Activated CD8-positive, alpha-beta memory T cell treated with anti-CD3 and anti-CD28 coated beads, Interleukin-2, amount 10 ng/mL, durations not matched to agents 7 days and 5 days (primary cell): ENCODE measurements around the gene PTPRN2. TPM values are rescaled to one million over a fixed set of nuclear protein-coding genes. Genes with fewer than 3 reads are reported as not detected.
"Not testable (repeated sequence)": the region's sequence is repeated elsewhere in the genome, so short reads cannot be mapped to it uniquely, and the experiment has no call there.

ENCODE experiments used
- ATAC-seq: fragments of 150-1000 bp; cut with Tn5 transposase; one replicate; pipeline ENCODE4 v1.10.0; 2021; ENCODE audit warnings: moderate library complexity
- CTCF ChIA-PET: fragments of 350-600 bp; sonication (Branson Sonifier 250); formaldehyde crosslinking; loops from one replicate; lab custom pipeline; 2021; ENCODE audit warnings: antibody characterized with exemption; lab: Charles Lee
- DNase-seq: peaks from one replicate; pipeline ENCODE4 v3.0.0-alpha.2; 2020
- H3K27ac Mint-ChIP-seq: one replicate; pipeline ENCODE4 v1.8.0; 2021; ENCODE audit warnings: mild to moderate bottlenecking, mixed read lengths
- H3K27me3 Mint-ChIP-seq: one replicate; pipeline ENCODE4 v1.8.0; 2021; ENCODE audit warnings: mixed read lengths
- H3K36me3 Mint-ChIP-seq: one replicate; pipeline ENCODE4 v1.8.0; 2021; ENCODE audit warnings: mild to moderate bottlenecking, mixed read lengths
- H3K4me1 Mint-ChIP-seq: one replicate; pipeline ENCODE4 v1.8.0; 2021; ENCODE audit warnings: mixed read lengths
- H3K4me3 Mint-ChIP-seq: one replicate; pipeline ENCODE4 v1.8.0; 2021; ENCODE audit warnings: mild to moderate bottlenecking, moderate library complexity, mixed read lengths
- H3K9me3 Mint-ChIP-seq: one replicate; pipeline ENCODE4 v1.8.0; 2022; ENCODE audit warnings: low read depth, mixed read lengths
- total RNA-seq, 2 experiments: library from RNA; stranded (reverse); gene quantifications; one replicate each; pipeline ENCODE4 v1.2.3, GENCODE V29; 2021

PTPRN2 gene
- total RNA-seq, 2 experiments from 2014 or later: 3.2 to 5.7 TPM

DNA sequence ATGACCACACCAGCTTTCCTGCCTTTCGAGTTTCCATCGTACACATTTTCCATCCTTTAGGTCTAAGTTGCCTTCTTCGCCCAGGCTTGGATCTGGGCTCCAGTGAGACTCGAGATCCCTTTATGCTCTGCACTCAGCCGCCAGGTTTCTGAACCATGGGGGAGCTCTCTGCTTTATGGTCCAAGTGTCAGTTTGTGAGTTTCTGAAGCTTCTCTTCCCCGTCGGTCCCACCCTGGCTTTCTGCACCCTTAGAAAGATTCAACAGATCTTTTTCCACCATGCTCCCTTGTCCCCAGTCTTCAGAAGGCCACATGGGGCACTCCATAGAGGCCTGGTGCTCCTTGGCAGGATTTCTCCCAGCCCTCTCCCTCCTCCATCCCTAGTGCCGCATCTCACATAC lies 402.0 kb downstream of the PTPRN2 start:
- CTCF ChIA-PET: no interaction called here
- Mint-ChIP-seq H3K27ac (no peak overlapping the region), H3K9me3 (peaks cover 6% of the 10 kb centered on the region), H3K27me3 (no peaks in the 10 kb centered on the region), H3K4me1 (no peaks in the 10 kb centered on the region), H3K4me3 (no peak overlapping the region), H3K36me3 (no peaks in the 10 kb centered on the region)
- ATAC-seq (no peak), DNase-seq (no peak)

DNA sequence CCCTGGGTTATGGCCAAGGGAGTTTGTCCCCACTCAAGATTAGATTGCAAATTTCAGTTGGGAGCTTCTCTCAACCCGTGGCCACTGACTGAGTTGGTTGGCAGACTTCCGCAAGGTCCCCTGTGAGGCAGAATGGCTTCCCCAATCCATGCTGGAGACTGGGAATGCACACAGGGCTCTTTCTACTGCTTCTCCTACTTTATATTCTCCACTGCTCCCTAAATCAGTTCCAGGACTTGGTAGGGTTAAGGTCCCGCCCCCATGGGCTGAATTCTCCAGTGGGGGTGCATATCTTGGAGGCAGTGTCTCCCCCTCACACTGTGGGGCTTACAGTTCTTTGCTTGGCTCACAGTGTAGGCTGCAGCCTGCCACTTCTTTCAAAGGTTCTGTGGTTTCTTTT lies 404.2 kb downstream of the PTPRN2 start:
- Mint-ChIP-seq H3K4me1 (no peaks in the 10 kb centered on the region), H3K4me3 (no peak overlapping the region), H3K27me3 (no peaks in the 10 kb centered on the region), H3K9me3 (peaks cover 2% of the 10 kb centered on the region), H3K36me3 (no peaks in the 10 kb centered on the region), H3K27ac (no peak overlapping the region)
- CTCF ChIA-PET: no interaction called here
- no peak for DNase-seq
- ATAC-seq: no peak

DNA sequence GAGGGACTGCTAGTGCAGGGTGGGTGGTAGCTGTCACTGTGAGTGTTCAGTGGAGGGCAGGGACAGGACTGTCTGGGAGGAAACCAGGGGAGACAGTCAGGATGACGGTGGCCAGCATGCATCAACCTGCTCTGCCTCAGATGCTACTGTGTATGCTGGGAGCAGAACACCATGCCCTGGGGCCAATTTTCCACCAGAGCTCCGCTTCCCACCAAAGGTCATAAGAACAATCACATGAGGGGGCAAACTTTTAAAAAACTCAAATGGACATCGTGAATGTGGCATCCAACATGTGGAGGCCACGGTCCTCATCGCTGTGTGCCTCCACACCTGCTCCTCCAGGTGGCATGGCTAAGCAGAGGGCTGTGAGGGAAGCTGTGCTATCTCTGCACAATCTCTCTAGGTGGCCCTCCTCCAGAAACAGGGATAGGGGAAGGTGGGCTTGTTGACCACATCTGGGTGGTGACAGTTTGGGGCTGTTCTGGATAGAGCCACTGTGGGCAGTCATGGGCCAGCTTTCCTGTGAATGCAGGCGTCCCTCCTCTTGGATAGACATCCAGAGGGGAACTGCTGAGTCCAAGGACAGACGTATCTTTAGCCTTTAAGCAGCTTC lies 411.0 kb downstream of the PTPRN2 start:
- no peak for ATAC-seq
- H3K9me3 Mint-ChIP-seq: peaks cover 21% of the 10 kb centered on the region
- CTCF ChIA-PET: no interaction called here
- DNase-seq: no peak
- H3K4me1 Mint-ChIP-seq: no peaks in the 10 kb centered on the region
- no peak overlapping the region for H3K27ac Mint-ChIP-seq
- no peaks in the 10 kb centered on the region for H3K27me3 Mint-ChIP-seq
- no peaks in the 10 kb centered on the region for H3K36me3 Mint-ChIP-seq
- no peak overlapping the region for H3K4me3 Mint-ChIP-seq

DNA sequence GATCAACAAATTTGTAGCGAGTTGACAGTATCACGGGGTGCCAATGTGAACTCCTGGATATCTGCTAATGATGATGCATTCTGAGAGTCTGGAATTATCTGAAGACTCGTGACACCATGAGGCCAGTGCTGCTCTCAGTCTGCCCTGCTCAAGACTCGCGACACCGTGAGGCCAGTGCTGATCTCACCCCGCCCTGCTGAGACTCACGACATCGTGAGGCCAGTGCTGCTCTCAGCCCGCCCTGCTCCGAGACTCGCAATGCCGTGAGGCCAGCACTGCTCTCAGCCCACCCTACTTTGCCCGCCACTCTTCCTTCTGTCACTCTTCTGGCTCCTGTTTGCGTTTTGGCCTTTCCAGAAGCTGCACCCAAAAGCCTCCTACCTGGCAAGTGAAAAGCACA lies 411.8 kb downstream of the PTPRN2 start:
- ATAC-seq (no peak), DNase-seq (no peak)
- H3K9me3 Mint-ChIP-seq: peaks cover 20% of the 10 kb centered on the region
- no peak overlapping the region for H3K4me3 Mint-ChIP-seq
- no peak overlapping the region for H3K27ac Mint-ChIP-seq
- no peaks in the 10 kb centered on the region for H3K4me1 Mint-ChIP-seq
- H3K36me3 Mint-ChIP-seq: no peaks in the 10 kb centered on the region
- no peaks in the 10 kb centered on the region for H3K27me3 Mint-ChIP-seq
- CTCF ChIA-PET: no interaction called here

GRCh38 chr7:158174947-158175346 lies 412.7 kb downstream of the PTPRN2 start:
- DNase-seq: no peak
- Mint-ChIP-seq H3K4me3 (no peak overlapping the region), H3K9me3 (peaks cover 20% of the 10 kb centered on the region), H3K4me1 (no peaks in the 10 kb centered on the region), H3K27me3 (no peaks in the 10 kb centered on the region), H3K27ac (no peak overlapping the region), H3K36me3 (no peaks in the 10 kb centered on the region)
- ATAC-seq: no peak
- CTCF ChIA-PET: no interaction called here

GRCh38 chr7:158167373-158167772 lies 420.2 kb downstream of the PTPRN2 start:
- no peaks in the 10 kb centered on the region for H3K36me3 Mint-ChIP-seq
- no peak for DNase-seq
- no peak overlapping the region for H3K4me3 Mint-ChIP-seq
- H3K27ac Mint-ChIP-seq: no peak overlapping the region
- no peaks in the 10 kb centered on the region for H3K27me3 Mint-ChIP-seq
- H3K4me1 Mint-ChIP-seq: no peaks in the 10 kb centered on the region
- H3K9me3 Mint-ChIP-seq: peaks cover 7% of the 10 kb centered on the region
- no peak for ATAC-seq
- CTCF ChIA-PET: no interaction called here

DNA sequence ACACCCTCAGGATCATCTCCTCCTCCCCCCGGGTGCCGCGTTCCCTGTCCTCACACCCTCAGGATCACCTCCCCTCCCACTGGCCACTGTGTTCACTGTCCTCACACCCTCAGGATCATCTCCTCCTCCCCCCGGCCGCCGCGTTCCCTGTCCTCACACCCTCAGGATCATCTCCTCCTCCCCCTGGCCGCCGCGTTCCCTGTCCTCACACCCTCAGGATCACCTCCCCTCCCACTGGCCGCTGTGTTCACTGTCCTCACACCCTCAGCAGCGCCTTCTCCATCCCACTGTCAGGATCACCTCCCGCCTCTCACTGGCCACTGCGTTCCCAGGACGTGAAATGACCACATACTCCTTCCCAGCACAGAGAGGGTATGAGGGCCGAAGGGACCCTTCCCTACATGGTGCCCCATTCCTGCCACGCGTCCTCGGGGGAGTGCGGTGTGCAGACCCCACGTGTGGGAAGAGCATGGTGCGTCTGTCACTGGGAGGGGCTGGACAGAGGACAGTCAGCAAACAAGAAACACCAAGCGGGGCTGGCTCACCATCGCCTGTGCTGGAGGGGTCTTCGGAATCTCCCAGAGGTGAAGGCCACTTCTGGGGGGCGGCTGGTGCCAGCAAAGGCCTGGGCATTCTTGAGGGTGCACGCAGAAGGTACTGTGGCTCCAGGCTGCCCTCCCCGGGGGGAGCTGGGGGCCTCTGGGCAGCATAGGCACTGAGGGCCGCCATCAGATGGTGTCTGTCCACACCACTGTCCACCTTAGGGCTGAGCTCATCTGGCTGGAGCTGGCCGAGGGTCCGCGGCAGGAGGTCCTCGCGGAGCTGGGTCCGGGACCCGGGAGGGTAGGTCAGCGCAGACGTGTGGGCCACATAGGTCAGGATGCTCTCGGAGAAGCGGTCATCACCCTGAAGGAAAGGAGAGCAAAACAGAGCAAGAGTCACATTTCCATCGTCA lies 421.0 kb downstream of the PTPRN2 start:
- H3K27me3 Mint-ChIP-seq: no peaks in the 10 kb centered on the region
- CTCF ChIA-PET: no interaction called here

GRCh38 chr7:158165711-158166110 lies 421.9 kb downstream of the PTPRN2 start:
- ATAC-seq (no peak), DNase-seq (no peak)
- H3K27ac Mint-ChIP-seq: no peak overlapping the region
- H3K4me1 Mint-ChIP-seq: no peaks in the 10 kb centered on the region
- no peak overlapping the region for H3K4me3 Mint-ChIP-seq
- H3K27me3 Mint-ChIP-seq: no peaks in the 10 kb centered on the region
- CTCF ChIA-PET: no interaction called here
- peaks cover 4% of the 10 kb centered on the region for H3K9me3 Mint-ChIP-seq
- no peaks in the 10 kb centered on the region for H3K36me3 Mint-ChIP-seq

More for the DNA sequence above, 421.0 kb downstream of the PTPRN2 start:
- ATAC-seq: no peak
- H3K4me1 Mint-ChIP-seq: no peaks in the 10 kb centered on the region
- H3K4me3 Mint-ChIP-seq: no peak overlapping the region
- no peak for DNase-seq
- H3K9me3 Mint-ChIP-seq: peaks cover 4% of the 10 kb centered on the region
- H3K27ac Mint-ChIP-seq: no peak overlapping the region
- no peaks in the 10 kb centered on the region for H3K36me3 Mint-ChIP-seq

DNA sequence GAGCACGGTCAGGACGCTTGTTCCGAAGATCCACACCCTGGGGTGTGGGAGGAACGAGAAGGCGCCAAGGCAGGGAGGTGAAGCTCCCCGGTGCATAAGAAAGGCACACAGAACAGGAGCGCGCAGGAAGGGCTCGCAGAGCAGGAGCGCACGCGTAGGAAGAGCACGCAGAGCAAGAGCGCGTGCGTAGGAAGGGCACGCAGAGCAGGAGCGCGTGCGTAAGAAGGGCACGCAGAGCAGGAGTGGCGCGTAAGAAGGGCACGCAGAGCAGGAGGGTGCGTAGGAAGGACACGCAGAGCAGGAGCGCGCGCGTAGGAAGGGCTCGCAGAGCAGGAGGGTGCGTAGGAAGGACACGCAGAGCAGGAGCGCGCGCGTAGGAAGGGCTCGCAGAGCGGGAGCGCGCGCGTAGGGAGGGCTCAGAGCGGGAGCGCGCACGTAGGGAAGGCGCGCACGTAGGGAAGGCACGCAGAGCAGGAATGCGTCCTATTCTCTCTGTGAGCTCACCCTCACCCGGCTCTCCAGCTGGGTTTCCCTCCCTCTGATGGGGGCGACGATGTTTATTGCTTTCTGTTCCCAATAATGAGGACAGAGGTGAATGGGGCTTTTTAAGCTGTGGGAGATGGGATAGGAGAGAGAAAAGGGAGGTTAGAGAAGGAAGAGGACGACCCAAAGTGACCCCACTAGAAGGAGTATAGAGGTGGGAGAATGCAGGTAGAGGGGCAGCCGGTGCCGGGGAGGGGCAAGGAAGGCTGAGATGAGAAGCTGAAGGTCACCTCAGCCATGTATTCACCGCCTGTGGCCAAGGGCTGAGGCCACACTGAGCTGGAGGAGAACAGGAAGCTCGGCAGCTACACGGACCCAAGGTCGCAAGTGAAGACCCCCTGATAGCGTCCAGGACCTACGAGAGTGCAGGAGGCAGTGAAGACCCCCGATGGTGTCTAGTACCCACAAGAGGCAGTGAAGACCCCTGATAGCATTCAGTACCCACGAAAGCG lies 423.2 kb downstream of the PTPRN2 start:
- Mint-ChIP-seq H3K4me3 (no peak overlapping the region), H3K4me1 (no peaks in the 10 kb centered on the region), H3K36me3 (no peaks in the 10 kb centered on the region), H3K27me3 (no peaks in the 10 kb centered on the region), H3K27ac (no peak overlapping the region), H3K9me3 (peaks cover 4% of the 10 kb centered on the region)
- no peak for ATAC-seq
- no peak for DNase-seq
- CTCF ChIA-PET: no interaction called here

- no peaks in the 10 kb centered on the region for H3K36me3 Mint-ChIP-seq
Measured at GRCh38 chr7:158161194-158161593, 426.4 kb downstream of the PTPRN2 start.

GRCh38 chr7:158160199-158160598 lies 427.4 kb downstream of the PTPRN2 start:
- no peak overlapping the region for H3K27ac Mint-ChIP-seq
- H3K4me1 Mint-ChIP-seq: no peaks in the 10 kb centered on the region
- DNase-seq (no peak), ATAC-seq (no peak)
- H3K27me3 Mint-ChIP-seq: no peaks in the 10 kb centered on the region
- CTCF ChIA-PET: no interaction called here
- H3K36me3 Mint-ChIP-seq: no peaks in the 10 kb centered on the region
- no peak overlapping the region for H3K4me3 Mint-ChIP-seq
- H3K9me3 Mint-ChIP-seq: peaks cover 12% of the 10 kb centered on the region

More at GRCh38 chr7:158161194-158161593, 426.4 kb downstream of the PTPRN2 start:
- DNase-seq (no peak), ATAC-seq (no peak)
- Mint-ChIP-seq H3K27me3 (no peaks in the 10 kb centered on the region), H3K27ac (no peak overlapping the region), H3K9me3 (peaks cover 7% of the 10 kb centered on the region), H3K4me3 (no peak overlapping the region), H3K4me1 (no peaks in the 10 kb centered on the region)
- CTCF ChIA-PET: no interaction called here

- Mint-ChIP-seq H3K27me3 (no peaks in the 10 kb centered on the region), H3K9me3 (peaks cover 9% of the 10 kb centered on the region), H3K27ac (no peak overlapping the region), H3K4me3 (no peak overlapping the region), H3K36me3 (no peaks in the 10 kb centered on the region), H3K4me1 (no peaks in the 10 kb centered on the region)
- no peak for DNase-seq
- CTCF ChIA-PET: no interaction called here
- no peak for ATAC-seq
Measured at GRCh38 chr7:158157460-158157859, 430.2 kb downstream of the PTPRN2 start.

DNA sequence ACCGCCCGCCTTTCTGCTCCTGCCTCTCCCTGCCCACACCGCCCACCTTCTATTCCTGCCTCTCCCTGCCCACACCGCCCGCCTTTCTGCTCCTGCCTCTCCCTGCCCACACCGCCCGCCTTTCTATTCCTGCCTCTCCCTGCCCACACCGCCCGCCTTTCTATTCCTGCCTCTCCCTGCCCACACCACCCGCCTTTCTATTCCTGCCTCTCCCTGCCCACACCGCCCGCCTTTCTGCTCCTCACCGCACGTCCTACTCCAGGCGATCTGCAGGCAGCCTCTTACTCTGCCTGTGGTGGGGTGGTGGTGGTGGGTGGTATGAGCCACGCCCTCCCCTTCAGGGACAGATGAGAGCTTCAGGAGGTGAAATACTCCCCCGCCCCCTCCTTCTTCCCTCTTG lies 436.4 kb downstream of the PTPRN2 start:
- H3K9me3 Mint-ChIP-seq: peaks cover 10% of the 10 kb centered on the region
- ATAC-seq, H3K27ac Mint-ChIP-seq, H3K4me3 Mint-ChIP-seq, H3K27me3 Mint-ChIP-seq, H3K4me1 Mint-ChIP-seq, DNase-seq, H3K36me3 Mint-ChIP-seq: not testable (repeated sequence)
- CTCF ChIA-PET: interaction anchor here (0.7 kb wide), 1 partner anchor 325 kb away, joined by 3 read pairs; no protein-coding TSS in a partner anchor
